HG03565 (cell line): ENCODE data around the gene FAM3D.

Experiments used
- ATAC-seq: cut with Tn5 transposase; IDR thresholded peaks from one replicate; pipeline ENCODE4 v1.9.1; 2021; ENCODE audit warnings: mild to moderate bottlenecking, moderate library complexity; ENCODE audit not compliant: unreplicated experiment

FAM3D gene

DNA sequence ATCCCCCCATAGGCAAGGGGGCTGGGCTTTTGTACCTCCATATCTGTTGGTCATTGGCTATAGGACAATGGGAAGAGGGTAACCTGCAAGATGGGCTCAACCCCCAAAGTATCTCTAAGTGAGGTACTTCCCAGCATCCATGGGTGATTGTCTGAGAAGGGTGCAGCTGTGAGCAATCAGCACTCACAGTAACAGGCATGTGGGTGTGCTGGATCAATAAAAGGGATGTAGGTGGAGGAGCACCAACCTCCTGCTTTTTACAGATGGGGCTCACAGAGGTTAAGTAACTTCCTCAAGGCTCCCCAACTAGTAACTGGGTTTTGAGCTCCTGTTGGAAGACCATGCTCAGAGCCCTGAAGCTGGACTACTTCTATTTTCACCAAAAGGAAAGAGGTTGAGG, 63.0 kb downstream of the FAM3D start:
- ATAC-seq = no peak

DNA sequence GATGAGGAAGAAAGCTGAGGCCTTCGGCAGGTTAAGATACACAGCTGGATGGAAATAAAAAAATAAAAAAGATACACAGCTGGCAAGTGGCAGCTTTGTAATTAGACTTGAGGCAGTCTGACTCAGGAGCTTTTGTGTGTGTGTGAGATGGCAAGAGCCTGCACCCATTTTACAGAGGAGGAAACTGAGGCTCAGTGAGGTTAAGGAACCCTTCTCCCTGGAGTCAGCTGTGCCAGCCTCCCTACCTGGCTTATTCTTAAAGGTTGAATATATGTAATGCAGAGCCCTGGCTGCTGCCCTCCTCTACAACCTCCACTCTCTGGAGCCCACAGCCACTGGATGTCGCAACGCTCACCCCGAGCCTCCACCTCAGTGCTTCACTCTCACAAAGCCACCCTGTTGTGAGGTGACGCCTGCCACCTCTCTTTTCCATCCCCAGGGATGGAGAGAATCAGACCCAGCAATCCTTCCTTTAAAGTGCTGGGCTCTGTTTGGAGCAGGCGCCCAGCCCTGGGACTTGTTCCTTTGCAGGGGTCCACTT, 68.7 kb downstream of the FAM3D start:
- no peak for ATAC-seq

DNA sequence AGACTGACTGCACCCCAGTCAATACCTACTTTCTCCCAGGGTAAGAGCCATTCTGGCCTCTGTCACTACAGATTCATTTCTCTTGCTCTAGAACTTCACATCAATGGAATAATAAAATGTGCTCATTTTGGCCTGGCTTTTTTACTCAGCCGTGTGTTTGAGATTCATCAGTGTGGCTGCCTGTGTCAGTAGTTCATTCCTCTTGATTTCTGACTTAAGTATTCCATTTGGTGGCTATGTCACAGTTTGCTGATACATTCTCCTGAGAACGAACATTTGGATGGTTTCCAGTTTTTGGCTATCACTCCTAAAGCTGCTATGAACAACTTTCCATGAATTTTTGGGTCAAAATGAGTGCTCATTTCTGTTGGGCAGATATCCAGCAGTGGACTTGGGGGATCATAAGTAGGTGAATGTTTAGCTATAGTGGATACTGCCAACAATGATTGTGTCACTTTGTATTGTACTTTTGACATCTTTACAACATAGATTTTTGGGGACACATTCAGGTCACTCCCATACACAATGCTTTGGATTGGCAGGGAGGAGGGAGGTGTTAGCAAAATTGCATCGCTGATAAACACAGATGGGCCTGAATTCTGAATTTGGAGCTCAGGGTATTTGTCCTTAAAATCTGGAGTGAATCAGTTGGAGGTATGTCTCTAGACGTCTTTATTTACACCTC, 69.6 kb downstream of the FAM3D start:
- no peak for ATAC-seq

DNA sequence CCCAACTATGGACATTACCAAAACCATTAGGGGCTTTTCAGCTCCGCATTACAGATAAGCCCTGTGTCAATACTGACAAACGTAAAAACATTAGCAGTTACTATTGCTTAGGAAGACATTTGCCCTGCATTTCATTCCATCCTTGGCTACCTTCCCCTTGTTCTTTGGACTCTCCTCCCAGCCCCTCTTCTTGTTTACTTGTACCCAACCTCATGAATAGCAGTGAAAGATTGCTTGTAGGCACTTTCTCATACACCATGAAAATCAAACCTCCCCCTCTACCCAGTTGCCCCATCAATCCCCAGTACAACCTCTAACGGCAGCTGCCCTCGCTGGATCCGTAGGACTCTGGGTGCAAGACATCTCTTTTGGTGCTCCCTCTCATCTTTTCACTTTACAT, 72.5 kb downstream of the FAM3D start:
- no peak for ATAC-seq

DNA sequence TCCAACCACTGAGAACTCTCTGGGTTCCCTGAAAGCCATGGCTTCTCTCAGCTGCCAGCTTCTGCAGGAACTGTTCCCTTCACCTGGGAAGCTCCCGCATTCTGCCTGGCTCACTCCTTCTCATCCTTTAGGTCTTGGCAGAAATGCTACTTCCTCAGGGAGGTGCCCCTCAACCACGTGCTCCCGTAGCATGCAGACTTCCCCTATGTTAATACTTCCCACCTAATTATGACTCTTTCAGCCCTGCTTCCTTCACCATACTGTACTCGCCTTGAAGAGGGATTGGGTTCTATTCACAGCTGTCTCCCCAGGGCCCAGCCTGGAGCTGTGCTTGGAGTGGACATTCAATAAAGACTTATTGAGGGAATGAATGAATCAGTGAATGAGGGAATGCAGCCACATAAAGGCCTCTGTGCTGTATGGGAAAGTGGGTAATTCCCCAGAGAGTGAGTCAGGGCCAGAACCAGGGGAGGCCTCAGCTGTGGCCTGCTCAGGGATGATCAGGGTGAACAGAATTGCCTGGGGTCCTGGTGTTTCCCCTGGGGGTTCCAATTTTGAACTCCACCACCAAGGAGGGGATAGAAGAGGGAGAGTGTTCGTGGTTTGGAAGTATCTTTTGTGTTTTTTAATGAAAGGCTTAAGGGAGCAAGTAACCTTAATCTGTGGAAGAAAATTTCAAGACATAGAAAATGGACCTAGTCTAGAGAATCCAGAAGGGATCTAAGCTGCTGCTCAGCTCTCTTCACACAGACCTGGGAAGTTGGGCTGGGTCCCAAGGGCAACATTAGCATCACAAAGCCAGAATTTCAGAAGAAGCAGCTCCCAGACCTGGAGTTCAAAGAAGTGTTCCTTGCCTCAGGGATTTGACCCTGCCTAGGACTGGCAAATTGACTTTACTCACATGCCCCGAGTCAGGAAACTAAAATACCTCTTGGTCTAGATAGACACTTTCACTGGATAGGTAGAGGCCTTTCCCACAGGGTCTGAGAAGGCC, 74.8 kb downstream of the FAM3D start:
- ATAC-seq = no peak

DNA sequence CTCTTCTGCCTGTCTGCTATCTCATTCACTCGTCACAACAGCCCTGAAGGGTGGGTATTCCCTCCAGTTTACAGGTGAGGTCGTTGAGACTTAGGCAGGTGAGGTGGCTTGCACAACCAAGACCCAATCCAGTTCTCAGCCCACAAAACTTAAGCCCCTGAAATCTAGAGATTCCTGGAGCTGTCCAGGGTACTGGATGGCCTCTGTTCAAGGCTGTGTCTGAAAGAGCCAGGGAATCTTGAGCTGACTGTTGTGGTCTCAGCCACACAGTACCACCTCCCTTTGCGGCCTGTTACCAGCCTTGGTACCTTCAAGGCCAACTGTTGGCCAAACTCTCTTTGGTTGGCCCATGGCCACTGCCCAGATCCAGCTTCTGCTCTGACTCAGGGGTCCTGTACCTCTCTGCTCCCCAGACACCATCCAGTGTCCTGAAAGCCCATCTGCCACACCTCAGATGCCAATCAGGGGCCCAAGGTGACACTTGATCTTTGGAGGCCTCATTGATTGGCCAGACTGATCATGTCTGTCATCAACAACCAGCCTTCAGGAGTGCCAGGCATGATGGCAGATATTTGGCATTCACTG, 78.5 kb downstream of the FAM3D start:
- ATAC-seq = no peak

DNA sequence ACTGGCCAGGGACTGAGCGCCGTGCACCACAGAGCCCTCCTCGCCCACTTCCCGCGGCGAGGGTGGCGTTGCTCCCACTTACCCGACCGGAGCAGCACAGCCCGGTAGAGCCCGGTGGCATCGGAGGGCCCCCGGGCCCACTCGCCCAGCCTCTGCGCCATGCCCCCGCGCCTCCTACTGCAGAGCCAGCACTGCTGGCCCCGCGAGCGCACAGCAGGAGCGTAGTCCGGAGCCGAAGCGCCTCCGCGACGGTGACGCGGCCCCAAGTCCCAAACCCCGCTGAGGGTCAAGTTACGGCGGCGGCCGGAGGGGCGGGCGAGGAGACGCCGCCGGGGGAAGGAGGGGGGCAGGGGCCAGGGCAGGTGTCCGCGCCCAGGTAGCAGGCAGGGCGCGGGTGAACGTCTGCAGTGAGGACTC, 79.8 kb downstream of the FAM3D start:
- ATAC-seq = no peak

DNA sequence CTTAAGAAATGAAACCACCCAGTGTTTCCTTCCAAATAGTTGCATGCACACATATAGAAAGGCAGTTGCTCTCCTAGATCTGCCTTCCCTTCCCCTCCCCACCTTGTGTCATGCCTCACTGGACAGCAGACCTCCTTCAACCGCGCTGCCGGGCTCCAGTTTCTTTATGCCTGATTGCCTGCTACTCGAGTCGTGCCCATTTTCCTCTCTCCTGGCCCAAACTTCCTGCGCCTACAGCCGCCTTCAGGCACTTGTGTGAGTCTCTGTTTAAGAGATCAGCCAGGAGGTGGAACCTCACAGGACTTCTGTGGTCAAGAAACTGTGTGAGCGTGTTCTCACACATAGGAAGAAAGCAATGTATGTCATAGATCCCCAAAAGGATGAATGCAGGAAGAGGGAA, 80.6 kb downstream of the FAM3D start:
- no peak for ATAC-seq

DNA sequence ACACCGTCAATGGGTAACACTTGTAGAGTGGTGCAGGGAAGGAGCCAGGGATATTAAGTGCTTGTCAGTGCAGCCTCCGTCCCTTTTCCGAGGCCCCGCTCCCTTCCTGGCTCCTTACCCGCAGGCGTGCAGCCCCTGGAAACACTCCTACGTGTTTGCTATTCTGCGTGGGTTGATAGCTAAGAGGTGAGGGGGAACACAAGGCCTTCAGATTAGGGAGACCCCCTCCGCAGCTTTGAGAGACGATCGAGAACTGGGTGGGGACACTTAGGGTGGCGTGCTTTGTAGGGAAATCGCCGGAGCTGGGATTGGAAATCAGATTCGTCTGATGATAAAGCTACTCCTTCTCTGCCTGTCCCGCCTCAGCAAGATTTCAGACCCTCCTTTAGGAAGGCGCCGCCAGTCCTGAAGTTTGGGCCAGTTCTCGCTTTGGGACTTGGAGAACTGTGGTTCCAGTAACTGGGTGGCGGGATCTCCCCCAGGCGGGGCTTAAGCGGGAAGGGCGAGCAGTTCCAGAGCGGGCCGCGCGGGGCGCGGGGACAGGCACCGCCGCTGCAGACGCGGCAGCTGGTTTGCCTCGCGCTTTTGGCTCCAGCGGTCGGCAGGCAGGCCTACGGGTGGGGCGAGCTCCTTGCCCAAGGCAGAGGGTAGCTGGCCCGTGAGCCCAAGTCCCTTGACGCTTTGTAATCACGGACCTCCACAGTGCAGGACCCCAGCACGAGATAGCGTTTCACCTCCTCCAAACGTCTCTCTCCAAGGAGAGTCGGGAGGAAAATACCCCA, 81.4 kb downstream of the FAM3D start:
- peak; percentile 82 for ATAC-seq

DNA sequence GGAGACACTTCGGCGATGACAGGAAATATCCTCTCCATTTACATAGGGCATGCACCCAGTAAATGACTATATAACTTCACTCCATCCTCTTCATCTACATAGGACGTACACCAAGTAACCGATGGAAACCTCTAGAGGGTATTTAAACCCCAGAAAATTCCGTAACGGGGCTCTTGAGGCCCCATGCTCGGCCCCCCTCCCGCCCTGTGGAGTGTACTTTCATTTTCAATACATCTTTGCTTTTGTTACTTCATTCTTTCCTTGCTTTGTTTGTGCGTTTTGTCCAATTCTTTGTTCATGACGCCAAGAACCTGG, 81.9 kb downstream of the FAM3D start:
- no peak for ATAC-seq
